Ramos (cell line): ENCODE data around the gene SLC35B1.
"Not testable (repeated sequence)": the region's sequence is repeated elsewhere in the genome, so short reads cannot be mapped to it uniquely, and the experiment has no call there.

Experiments used
- in situ Hi-C: fragments of 300-500 bp; cut with MboI; formaldehyde crosslinking; loops from one replicate; pipeline ENCODE4 v1.14.3; 2022; ENCODE audit warnings: low sequenced_read_pairs; ENCODE audit not compliant: unreplicated experiment

Gene SLC35B1

GRCh38 chr17:49734515-49735490 is 27.0 kb upstream of the SLC35B1 start:
- in situ Hi-C loops = no loop called here

DNA sequence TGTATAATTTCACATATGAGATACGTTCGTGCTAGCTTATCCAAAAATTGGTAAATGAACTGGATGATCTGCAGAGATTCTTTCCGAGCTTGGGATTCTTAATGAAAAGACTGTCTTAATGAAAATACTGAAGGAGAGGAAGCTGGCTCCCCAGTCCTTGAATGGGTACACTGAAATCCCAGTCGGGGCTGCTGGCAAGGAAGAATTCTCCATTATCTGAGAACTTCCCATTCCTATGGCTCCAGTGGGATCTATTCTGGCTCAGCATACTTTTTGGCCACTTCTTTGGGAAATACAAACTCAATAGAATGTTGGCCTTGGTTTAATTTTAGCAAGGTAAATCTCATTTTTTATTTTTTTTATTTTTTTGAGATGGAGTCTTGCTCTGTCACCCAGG is 23.7 kb upstream of the SLC35B1 start:
- in situ Hi-C loops = no loop called here

DNA sequence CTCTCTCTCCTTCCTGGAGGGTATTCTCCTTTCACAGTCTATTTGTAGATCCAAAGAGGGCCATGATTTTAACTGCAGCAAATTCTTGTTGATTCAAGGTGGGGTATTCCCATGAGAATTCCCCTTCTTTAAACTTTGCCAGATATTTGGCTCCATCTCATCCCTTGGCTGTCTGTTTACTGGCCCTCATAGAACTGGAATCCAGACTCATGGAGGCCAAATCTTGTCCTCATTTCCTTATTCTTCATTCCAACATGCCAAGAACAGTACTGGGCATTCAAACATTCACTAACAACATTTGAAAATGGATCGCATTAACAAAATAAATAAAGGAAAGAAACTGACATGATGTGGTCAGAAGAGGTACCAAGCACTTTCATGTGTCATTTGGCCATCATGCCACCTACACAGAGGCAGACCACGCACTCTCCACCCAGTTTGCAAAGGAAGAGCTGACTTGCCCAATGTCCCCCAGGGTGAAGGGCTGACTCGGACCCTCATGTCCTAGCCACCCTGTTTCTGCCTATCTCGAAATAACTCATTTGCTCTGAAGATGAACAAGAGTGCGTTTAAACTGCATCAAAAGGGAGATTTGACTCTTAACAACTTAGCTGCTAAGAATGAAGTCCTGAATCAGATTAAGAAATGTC is 23.1 kb upstream of the SLC35B1 start:
- in situ Hi-C loops = no loop called here

DNA sequence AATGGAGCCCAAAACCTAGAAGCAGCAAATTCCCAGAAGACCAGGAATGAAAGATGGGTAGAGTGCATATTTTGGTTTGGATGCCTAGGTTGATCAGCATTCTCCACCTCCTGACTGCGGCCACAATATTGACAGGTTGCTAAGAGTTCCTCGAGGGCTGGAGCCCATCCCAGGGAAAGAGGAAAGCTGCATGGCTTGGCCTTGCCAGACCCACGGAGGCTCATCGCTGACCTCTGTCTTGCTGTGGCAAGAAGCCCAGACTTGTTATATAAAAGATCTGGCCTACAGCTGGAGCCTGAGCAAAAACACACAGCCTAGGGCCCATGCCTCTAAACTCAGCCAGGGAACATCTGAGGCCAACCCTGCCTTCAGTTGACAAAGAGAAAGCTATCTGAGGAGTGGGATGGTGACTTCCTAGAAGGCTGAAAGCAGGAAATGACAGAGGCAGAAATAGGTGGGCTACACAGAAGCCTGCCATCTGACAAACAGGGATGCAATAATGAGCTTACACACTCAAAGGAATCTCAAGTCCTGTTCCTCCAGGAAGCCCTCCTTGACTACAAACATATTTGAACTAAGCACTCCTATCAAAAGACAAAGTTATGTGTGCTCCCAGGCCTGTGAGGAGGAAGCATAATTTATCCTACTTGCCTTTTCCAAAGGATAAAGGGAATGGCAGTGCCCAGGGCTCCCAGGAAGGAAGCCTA is 22.5 kb upstream of the SLC35B1 start:
- in situ Hi-C loops = no loop called here

- in situ Hi-C loops = no loop called here
These were observed 21.3 kb upstream of the SLC35B1 start for GRCh38 chr17:49729069-49729468.

GRCh38 chr17:49728425-49728824 is 20.7 kb upstream of the SLC35B1 start:
- in situ Hi-C loops = no loop called here

DNA sequence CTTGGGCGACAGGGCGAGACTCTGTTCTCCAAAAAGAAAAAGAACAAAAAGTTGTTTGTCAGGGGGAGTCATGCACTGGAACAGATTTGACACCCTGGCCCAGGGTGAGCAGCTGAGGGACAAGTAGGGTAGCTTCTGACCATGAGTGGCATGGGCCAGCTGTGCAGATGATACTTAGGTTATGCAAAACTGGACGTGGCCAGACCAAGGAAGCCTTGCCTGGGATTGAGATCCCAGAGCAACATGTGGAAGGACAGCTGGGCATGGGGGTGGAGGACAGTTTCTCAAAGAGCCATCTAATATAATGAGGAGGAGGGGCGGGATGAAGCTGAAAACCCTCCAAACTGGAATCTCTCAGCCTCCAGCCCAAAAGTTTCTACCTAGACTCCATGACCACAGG is 19.6 kb upstream of the SLC35B1 start:
- in situ Hi-C loops = no loop called here

GRCh38 chr17:49725452-49726130 is 17.8 kb upstream of the SLC35B1 start:
- in situ Hi-C loops = no loop called here

DNA sequence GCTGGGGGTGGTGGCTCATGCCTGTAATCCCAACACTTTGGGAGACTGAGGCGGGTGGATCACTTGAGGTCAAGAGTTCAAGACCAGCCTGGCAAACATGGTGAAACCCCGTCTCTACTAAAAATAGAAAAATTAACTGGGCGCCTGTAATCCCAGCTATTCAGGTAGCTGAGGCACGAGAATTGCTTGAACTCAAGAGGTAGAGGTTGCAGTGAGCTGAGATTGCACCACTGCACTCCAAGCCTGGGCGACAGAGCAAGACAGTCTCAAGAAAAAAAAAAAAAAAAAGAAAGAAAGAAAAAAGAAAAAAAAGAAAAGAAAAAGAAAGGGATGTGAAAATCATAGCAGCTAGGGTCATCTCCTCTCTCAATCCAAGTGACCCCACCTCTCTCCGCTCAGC is 16.8 kb upstream of the SLC35B1 start:
- in situ Hi-C loops = not testable (repeated sequence)

DNA sequence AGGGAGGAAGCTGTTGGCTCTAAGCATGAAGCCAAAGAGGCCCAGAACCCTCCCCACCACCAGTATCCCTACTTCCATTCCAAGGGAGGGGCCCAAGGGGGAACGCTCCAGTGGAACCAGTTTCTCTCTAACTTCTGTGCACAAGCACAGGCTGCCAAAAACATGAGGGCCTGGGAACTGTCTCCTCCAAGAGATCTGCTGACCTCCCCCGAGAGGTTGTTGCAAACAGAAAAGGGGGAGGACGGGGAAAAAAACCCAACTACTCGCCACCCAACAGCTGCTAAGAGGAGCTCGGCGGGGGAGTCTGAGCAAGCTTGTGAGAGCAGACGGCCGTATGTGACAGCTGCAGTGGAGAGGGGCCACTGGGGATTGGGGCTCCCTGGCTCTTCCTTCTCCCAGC is 15.7 kb upstream of the SLC35B1 start:
- in situ Hi-C loops = no loop called here

- in situ Hi-C loops = no loop called here
These were observed 14.3 kb upstream of the SLC35B1 start for GRCh38 chr17:49722066-49722465.

- in situ Hi-C loops = no loop called here
These were observed 9.7 kb upstream of the SLC35B1 start for GRCh38 chr17:49717371-49717861.

DNA sequence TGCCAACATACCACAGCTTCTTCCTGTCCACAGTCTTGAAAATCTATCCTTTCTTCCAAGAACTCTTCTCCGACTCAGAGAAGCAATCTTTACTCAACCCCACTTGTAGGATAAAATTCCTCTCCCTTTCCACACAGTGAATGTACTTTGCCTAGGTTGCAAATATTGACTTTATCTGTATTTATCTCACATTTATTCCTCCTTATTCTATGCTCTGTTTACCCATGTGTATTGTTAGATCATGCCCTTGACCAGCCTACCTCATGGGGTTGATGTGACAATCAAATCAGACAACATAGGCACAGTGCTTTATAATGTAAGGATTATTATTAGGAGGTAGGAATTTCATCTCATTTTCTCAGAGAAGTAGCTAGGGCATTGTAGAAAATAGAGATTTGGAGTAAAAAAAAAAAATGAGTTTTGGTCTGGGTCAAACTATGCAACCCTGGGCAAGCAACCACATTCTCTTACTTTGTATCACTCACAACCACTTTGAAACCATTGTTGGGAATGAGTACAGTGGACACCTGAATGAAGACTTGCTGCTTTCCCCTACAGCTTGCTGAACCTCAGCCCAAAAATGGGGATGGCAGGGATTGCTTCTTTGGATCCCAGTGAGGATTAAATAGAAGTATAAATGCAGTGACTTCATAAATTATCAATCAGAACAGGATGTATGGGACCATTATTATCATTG is 9.1 kb upstream of the SLC35B1 start:
- in situ Hi-C loops = no loop called here

DNA sequence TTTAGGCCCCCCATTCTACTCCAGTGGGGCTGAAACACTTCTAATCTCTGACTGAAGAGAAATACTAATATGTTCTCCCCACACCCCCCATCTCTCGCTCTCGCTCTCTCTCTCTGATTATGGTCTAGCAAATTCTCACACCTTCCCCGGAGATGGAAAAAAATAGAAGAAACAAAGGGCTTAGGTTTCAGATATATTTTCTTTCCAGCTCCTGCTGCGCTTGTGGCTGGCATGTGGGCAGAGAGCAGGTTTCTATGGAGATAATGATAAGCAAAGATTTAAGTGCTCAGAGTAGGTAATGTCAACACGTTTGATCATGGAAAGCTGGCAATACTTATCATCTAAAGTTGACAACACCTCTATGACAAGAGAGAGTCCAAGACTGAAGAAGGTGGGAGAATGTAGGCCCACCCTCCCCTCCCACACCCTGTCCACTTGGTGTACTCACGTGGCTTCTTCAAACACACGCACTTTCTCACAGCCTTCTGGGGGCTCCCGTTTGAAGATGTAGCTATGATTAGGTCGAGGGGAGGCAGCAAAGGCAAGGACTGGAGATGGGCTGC is 8.0 kb upstream of the SLC35B1 start:
- in situ Hi-C loops = no loop called here

DNA sequence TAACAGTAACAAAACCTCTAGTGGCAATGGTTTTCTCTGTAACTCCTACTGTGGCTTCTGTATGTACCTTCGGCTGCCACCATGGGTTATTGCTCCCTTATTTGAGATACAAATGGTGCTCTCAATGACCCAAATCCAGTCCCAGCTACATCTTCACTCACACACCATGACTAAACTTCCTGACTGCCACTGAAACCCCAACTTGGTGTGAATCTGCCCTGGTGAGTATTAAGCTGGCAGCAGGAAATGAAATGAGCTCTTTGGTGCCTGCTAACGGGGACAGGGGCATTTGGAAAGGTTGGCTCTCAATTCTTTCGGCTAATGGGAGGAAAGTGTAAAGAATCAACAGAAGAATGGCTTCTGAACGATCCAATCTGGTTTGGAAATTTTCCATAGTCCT is 7.5 kb upstream of the SLC35B1 start:
- in situ Hi-C loops = no loop called here

DNA sequence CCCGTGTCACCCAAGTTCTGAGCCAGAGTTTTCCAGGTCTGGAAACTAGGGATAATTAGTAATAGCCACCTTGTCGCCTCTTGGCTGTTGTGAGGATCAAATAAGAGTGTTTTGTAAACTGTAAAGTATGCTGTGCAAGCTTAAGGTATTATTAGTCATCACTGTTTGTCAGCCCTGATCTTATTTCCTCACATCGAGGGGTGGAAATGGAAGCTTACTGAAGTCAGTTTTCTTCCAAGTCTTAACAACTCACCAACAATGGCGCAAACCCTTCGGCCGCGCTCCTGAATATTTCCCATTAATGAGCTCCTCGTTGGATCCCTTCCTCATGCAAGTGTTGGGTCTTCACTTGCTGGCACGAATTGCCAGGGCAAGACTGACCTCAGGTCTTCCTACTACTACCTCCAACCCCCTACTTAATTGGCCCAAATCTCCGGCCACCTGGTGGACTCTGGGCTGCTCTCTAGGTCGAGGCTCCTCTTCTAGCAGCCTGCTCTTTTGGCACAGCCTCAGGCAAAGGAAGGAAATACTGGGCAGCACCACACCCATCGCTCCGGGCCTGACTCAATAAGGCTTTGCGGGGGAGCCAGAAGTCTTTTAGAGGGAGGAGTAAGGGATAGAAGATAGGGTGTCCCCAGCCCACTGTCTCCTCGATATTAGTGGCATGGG is 885 bp upstream of the SLC35B1 start:
- in situ Hi-C loops = loop anchor here (5.0 to 10.0 kb wide), 2 partner anchors 79 to 136 kb away; partner anchors contain the start of genes KAT7 and TAC4

DNA sequence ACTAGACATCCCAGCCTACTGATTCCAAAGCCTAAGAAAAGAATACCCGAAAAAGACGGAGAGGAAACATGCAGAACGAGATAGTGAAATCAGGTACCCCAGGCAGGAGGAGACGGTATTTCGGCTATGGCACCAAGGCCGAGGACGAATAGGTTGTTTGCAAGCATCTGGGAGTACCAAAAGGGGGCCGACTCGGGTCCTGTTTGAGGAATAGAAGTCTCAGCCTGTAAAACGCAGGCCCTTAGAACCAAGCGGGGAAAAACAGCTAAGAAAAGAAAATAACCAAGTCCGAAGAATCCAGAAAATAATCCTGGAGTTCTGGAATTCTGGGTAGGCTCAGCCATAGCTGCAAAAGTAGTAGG is 537 bp downstream of the SLC35B1 start:
- in situ Hi-C loops = loop anchor here (5.0 to 10.0 kb wide), 2 partner anchors 80 to 138 kb away; partner anchors contain the start of genes KAT7 and TAC4

DNA sequence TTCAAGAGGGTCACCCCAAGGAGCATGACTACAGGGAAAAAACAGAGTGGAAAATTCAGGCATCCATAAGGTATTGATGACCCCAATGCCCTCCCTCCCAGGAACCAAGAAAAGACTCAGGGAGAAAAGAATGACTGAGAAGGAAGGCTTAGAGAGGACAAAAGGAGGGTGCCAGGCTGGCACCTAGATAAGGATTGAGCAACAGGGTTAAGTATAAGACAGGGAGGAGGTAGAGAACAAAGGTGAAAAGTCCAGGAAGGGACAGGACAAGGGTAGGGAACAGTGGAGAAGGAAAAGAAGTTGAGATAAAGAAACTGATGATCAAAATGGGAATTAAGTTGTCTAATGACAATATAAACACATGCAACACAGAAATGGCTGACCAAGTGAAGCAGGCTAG is 2.5 kb downstream of the SLC35B1 start:
- in situ Hi-C loops = loop anchor here (5.0 to 10.0 kb wide), 2 partner anchors 82 to 140 kb away; partner anchors contain the start of genes KAT7 and TAC4
